Measurements from ENCODE around the gene WHRN.

Gene WHRN

DNA sequence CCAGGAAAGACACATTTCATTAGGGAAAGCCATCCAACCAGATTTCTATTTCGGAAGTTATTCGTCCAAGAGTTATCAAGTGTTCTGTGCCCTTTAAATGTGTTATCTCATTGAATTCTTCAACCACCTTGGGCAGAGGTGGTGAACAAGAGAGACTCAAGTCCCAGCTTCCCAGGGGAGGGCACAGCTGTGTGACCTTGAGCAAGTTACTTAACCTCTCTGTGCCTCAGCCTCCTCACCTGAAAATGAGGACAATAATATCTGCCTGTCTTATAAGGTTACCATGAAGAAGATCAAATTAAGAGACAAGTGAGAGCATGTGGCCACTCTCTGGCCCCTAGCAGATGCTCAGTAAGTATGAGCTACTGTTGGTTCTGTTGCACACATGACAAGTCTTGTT is 37.4 kb downstream of the WHRN start:
- Histone ChIP-seq H3K4me1 (ENCODE audit: control insufficient read depth, low read depth, low read length) (no peaks in the 10 kb centered on the region), H3K9me3 (ENCODE audit: control insufficient read depth, low read depth, low read length) (no peaks in the 10 kb centered on the region), H3K4me3 (ENCODE audit: low read length) (no peak overlapping the region), H3K9ac (ENCODE audit: low read length) (no peak overlapping the region), H3K36me3 (ENCODE audit: control insufficient read depth, low read depth, low read length) (no peaks in the 10 kb centered on the region), H3K27ac (ENCODE audit: low read length) (no peak overlapping the region), H3K27me3 (ENCODE audit: control insufficient read depth, insufficient read depth, low read length) (no peaks in the 10 kb centered on the region)

DNA sequence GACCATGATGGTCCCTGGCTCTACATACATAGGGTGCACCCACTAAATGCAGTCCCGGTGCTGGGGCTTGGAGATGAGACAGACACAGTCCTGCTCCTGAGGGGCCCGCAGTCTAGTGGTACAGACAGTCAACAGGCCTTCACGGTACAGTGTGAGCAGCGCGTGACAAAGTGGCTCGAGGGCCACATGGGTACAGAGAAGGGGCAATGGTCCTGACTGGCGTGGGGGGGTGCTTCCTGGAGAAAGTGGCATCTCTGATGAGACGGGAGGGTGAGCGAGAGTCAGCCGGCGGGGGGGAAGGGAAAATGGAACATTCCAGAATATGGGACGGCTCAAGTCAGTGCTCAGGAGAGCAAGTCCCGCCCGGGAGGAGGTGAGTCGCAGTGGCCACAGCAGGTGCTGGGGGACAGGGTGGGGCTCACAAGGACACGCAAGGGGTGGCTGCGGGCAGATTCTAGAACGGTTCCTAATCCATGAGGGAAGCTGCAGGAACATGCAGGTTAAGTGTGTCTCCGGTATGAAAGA is 38.0 kb downstream of the WHRN start:
- no peak overlapping the region for H3K27ac ChIP-seq (ENCODE audit: low read length)
- H3K4me3 ChIP-seq (ENCODE audit: low read length) = no peak overlapping the region
- no peaks in the 10 kb centered on the region for H3K36me3 ChIP-seq (ENCODE audit: control insufficient read depth, low read depth, low read length)
- H3K27me3 ChIP-seq (ENCODE audit: control insufficient read depth, insufficient read depth, low read length) = no peaks in the 10 kb centered on the region
- no peaks in the 10 kb centered on the region for H3K9me3 ChIP-seq (ENCODE audit: control insufficient read depth, low read depth, low read length)
- no peaks in the 10 kb centered on the region for H3K4me1 ChIP-seq (ENCODE audit: control insufficient read depth, low read depth, low read length)
- no peak overlapping the region for H3K9ac ChIP-seq (ENCODE audit: low read length)

DNA sequence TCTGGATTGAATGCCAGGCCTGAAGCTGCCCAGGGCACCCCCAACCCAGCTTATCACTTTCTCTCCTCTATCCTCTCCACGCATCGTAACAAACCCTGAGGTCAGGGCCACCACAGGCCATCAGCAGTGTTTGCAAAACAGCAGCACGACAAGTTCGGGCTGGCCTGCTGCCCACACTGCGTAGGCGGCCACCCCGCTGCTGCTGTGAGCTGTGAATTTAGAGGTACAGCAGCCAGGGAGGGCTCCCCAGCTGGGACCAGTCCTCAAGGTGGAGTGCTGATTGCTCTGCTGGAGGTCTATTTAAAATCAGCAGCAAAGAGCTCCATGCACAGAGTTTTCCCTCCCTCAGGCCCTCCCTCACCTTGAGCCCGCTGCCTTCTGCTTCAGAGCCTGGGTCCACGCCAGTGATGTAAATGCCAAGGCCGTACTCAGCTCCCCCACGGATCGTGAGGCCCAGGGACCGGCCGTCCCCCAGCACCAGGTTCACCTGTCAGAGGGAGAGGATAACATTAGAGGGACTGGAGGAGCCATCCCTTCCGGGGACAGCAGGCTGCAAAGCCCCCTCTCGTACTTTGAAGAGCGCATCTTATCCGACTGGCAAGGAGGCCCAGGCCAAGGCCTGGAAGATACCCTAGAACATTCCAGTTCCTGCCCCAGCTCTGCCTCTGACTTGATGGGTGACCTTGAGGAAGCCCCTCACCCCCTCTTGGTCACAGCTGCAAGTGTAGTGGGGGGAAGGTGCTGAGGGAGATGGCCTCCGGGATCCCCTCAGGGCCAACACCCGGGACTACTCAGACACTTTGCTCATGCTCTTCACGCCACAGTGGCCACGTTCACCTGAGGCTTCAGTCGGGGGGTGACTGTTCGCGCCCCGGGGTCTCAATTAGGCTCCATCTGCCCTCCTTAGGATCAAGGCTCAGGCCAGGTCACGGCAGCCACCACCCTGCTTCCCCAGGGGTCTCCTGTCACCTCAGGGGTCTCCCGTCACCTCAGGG is 39.1 kb downstream of the WHRN start:
- H3K4me3 ChIP-seq (ENCODE audit: low read length) = no peak overlapping the region
- no peak overlapping the region for H3K27ac ChIP-seq (ENCODE audit: low read length)
- H3K4me1 ChIP-seq (ENCODE audit: control insufficient read depth, low read depth, low read length) = peaks cover 2% of the 10 kb centered on the region
- no peaks in the 10 kb centered on the region for H3K9me3 ChIP-seq (ENCODE audit: control insufficient read depth, low read depth, low read length)
- H3K36me3 ChIP-seq (ENCODE audit: control insufficient read depth, low read depth, low read length) = no peaks in the 10 kb centered on the region
- no peaks in the 10 kb centered on the region for H3K27me3 ChIP-seq (ENCODE audit: control insufficient read depth, insufficient read depth, low read length)
- H3K9ac ChIP-seq (ENCODE audit: low read length) = no peak overlapping the region

DNA sequence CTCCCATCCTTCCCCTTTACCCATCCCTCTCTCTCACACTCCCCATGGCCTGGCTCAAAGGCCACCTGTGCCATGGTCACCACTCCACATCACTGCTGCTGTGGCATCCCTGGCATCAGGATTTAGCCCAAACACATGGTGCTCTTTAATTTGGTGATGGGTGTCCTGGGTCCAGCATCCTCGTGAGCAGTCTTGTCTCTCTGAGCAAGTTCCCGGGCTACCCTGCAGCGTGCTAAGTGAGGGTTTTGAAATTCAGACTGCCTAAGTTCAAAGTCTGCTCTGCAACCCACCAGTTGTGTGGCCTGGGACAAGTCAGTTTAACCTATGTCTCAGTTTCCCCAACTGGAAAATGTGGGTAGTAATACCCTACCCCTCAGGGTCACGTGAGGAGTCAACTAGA is 39.9 kb downstream of the WHRN start:
- Histone ChIP-seq H3K36me3 (ENCODE audit: control insufficient read depth, low read depth, low read length) (no peaks in the 10 kb centered on the region), H3K4me1 (ENCODE audit: control insufficient read depth, low read depth, low read length) (peaks cover 9% of the 10 kb centered on the region), H3K27me3 (ENCODE audit: control insufficient read depth, insufficient read depth, low read length) (no peaks in the 10 kb centered on the region), H3K4me3 (ENCODE audit: low read length) (no peak overlapping the region), H3K9ac (ENCODE audit: low read length) (no peak overlapping the region), H3K27ac (ENCODE audit: low read length) (no peak overlapping the region), H3K9me3 (ENCODE audit: control insufficient read depth, low read depth, low read length) (no peaks in the 10 kb centered on the region)

DNA sequence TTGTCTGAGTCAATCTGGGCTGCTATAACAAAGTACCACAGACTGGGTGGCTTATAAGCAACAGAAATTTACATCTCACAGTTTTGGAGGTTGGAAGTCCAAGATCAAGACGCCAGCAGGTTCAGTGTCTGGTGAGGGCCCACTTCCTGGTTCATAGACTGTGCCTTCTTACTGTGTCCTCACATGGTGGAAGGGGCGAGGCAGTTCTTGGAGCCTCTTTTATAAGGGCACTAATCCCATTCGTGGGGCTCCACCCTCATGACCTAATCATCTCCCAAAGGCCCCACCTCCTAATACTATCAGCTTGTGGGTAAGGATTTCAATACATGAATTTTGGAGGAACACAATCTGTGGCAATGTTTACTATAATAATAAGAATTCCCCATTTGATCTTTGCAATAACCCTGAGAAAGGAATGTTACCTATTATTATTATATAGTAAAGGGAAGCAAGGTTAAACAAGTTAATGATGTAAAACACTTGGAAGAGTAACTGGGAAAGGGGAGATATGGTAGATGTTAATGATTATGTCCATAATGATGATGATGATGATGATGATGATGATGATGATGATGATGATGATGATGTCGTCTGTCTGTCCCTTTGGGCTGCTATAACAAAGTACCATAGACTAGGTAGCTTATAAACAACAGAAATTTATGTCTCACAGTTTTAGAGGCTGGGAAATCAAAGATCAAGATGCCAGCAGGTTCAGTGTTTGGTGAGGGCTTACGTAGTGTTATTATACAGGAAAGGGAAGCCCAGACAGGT is 40.8 kb downstream of the WHRN start:
- no peak overlapping the region for H3K27ac ChIP-seq (ENCODE audit: low read length)
- no peaks in the 10 kb centered on the region for H3K27me3 ChIP-seq (ENCODE audit: control insufficient read depth, insufficient read depth, low read length)
- H3K36me3 ChIP-seq (ENCODE audit: control insufficient read depth, low read depth, low read length) = no peaks in the 10 kb centered on the region
- H3K9ac ChIP-seq (ENCODE audit: low read length) = no peak overlapping the region
- H3K9me3 ChIP-seq (ENCODE audit: control insufficient read depth, low read depth, low read length) = no peaks in the 10 kb centered on the region
- H3K4me3 ChIP-seq (ENCODE audit: low read length) = no peak overlapping the region
- peaks cover 18% of the 10 kb centered on the region for H3K4me1 ChIP-seq (ENCODE audit: control insufficient read depth, low read depth, low read length)

DNA sequence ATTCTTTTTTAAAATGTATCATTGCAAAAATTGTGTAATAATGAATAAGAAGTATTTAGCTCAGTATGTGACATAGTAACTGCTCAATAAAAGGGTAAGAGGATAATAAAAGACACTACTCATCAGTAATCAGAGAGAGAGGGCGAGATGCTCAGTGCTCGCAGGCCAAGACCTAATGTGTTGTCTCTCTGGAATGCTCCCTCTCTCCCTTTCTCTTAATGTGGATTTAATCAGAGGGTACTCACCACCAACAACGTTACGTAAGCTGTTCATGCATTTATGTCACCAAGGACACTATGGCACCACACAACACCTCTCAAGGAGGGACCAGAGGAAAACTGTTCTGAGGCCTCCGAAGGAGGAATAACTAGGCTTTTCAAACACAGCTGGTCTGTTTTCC is 42.5 kb downstream of the WHRN start:
- no peaks in the 10 kb centered on the region for H3K27me3 ChIP-seq (ENCODE audit: control insufficient read depth, insufficient read depth, low read length)
- no peak overlapping the region for H3K27ac ChIP-seq (ENCODE audit: low read length)
- no peak overlapping the region for H3K9ac ChIP-seq (ENCODE audit: low read length)
- H3K36me3 ChIP-seq (ENCODE audit: control insufficient read depth, low read depth, low read length) = no peaks in the 10 kb centered on the region
- no peaks in the 10 kb centered on the region for H3K9me3 ChIP-seq (ENCODE audit: control insufficient read depth, low read depth, low read length)
- H3K4me3 ChIP-seq (ENCODE audit: low read length) = no peak overlapping the region
- H3K4me1 ChIP-seq (ENCODE audit: control insufficient read depth, low read depth, low read length) = peaks cover 18% of the 10 kb centered on the region

DNA sequence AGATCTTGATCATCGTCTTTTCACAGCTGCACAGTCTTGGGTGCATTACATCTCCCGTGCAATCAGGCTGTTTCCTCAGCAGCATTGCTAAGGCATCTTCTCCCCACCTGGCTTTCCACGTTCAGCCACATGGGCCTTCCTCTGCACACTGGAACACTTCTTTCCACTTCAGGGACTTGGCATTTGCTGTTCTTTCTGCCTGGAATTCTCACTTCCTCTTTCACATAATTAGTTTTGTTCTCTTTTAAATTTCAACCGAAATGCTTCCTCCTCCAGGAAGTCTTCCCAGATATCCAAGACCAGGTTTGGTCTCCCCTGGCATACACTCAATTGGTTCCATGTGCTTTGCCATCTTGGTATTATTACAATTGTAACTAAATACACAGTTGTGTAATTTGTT is 43.8 kb downstream of the WHRN start:
- no peaks in the 10 kb centered on the region for H3K9me3 ChIP-seq (ENCODE audit: control insufficient read depth, low read depth, low read length)
- H3K27me3 ChIP-seq (ENCODE audit: control insufficient read depth, insufficient read depth, low read length) = no peaks in the 10 kb centered on the region
- H3K9ac ChIP-seq (ENCODE audit: low read length) = no peak overlapping the region
- H3K27ac ChIP-seq (ENCODE audit: low read length) = no peak overlapping the region
- peaks cover 18% of the 10 kb centered on the region for H3K4me1 ChIP-seq (ENCODE audit: control insufficient read depth, low read depth, low read length)
- no peaks in the 10 kb centered on the region for H3K36me3 ChIP-seq (ENCODE audit: control insufficient read depth, low read depth, low read length)
- H3K4me3 ChIP-seq (ENCODE audit: low read length) = no peak overlapping the region

DNA sequence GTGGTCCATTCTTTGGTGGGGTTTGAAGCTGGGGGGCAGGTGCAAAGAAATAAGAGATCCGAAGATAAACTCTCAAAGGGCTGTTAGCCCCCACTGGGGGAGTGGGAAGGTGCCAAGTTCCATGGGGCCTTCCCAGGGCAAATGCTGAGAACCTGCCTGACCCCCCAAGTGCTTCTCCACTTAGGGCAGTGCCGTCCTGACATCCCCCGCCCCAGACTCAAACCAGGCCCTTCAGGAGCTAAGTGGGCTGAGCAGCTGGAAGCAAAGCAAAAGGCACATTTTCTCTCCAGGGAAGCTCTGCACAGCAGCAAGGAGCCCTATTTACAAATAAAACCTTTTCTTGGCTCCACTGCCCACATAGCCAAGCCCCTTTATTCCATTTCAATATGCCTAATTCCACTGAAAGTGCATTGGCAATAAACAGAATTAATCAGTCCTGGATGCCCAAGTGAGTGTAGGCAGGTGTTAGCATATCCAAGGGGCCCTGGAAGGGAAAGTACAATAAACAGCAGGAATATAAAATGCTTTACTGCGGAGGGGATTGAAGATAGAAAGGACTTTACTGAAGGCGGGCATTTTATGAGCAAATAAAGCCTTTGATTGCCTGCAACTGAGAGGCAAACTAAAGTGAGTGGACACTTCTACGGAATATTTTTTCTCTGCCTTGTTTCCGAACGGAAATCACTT is 44.6 kb downstream of the WHRN start:
- Histone ChIP-seq H3K4me3 (ENCODE audit: low read length) (no peak overlapping the region), H3K4me1 (ENCODE audit: control insufficient read depth, low read depth, low read length) (peaks cover 18% of the 10 kb centered on the region), H3K27me3 (ENCODE audit: control insufficient read depth, insufficient read depth, low read length) (no peaks in the 10 kb centered on the region), H3K9me3 (ENCODE audit: control insufficient read depth, low read depth, low read length) (no peaks in the 10 kb centered on the region), H3K36me3 (ENCODE audit: control insufficient read depth, low read depth, low read length) (no peaks in the 10 kb centered on the region), H3K9ac (ENCODE audit: low read length) (no peak overlapping the region), H3K27ac (ENCODE audit: low read length) (no peak overlapping the region)

DNA sequence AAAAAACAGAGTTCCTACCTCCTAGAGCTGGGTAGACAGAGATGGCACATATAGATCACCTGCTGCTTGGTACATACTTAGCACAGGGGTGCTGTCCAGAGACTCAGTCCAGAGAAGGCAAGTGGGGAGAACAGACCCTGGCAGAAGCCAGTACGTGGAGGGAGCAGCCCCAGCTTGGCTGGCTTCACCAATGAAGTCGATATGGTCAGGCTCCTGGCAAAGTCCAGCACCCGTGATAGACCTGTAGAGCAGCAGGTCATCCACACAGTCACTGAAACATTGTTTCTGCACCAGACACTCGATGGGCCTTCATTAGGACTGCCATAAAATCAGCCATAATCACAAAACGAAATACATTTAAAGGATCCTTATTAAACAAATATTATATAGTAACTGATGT is 45.8 kb downstream of the WHRN start:
- Histone ChIP-seq H3K27me3 (ENCODE audit: control insufficient read depth, insufficient read depth, low read length) (no peaks in the 10 kb centered on the region), H3K4me3 (ENCODE audit: low read length) (no peak overlapping the region), H3K27ac (ENCODE audit: low read length) (no peak overlapping the region), H3K36me3 (ENCODE audit: control insufficient read depth, low read depth, low read length) (no peaks in the 10 kb centered on the region), H3K4me1 (ENCODE audit: control insufficient read depth, low read depth, low read length) (peaks cover 18% of the 10 kb centered on the region), H3K9ac (ENCODE audit: low read length) (no peak overlapping the region), H3K9me3 (ENCODE audit: control insufficient read depth, low read depth, low read length) (no peaks in the 10 kb centered on the region)

DNA sequence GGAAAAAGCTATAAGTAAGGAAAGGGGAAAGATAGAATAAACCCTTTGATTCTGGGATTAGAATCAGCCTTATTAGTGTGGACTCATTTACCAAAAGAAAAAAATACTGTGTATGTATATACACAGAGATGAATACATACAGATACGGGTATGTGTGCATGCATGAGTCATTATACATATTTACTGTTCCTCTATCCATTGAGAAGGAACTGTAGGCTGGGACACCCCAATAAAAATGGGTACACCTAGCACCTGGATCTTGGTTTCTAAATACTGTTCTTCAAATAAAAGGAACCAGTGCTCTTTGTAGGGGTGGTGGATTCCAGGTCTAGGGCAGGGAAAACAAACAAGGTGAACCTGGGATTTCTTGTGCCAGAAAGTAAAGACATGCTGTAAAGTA is 48.3 kb downstream of the WHRN start:
- Histone ChIP-seq H3K4me1 (ENCODE audit: control insufficient read depth, low read depth, low read length) (peaks cover 18% of the 10 kb centered on the region), H3K4me3 (ENCODE audit: low read length) (no peak overlapping the region), H3K9me3 (ENCODE audit: control insufficient read depth, low read depth, low read length) (no peaks in the 10 kb centered on the region), H3K27me3 (ENCODE audit: control insufficient read depth, insufficient read depth, low read length) (no peaks in the 10 kb centered on the region), H3K36me3 (ENCODE audit: control insufficient read depth, low read depth, low read length) (no peaks in the 10 kb centered on the region), H3K9ac (ENCODE audit: low read length) (no peak overlapping the region), H3K27ac (ENCODE audit: low read length) (no peak overlapping the region)

DNA sequence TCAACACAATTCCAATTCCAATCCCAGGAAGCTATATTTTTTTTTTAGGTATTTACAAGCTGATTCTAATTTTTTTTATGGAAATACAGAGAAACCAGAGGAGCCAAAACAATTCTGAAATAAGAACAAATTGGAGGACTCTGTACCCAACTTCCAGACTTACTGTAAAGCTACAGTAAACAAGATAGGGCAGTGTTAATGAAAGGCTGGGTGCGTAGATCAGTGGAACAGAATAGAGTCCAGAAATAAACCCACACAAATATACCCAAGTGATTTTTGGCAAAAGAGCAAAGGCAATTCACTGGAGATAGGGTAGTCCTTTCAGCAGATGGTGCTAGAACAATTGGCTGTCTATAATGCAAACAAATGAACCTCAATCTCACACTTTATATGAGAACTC is 50.6 kb downstream of the WHRN start:
- no peak overlapping the region for H3K27ac ChIP-seq (ENCODE audit: low read length)
- H3K27me3 ChIP-seq (ENCODE audit: control insufficient read depth, insufficient read depth, low read length) = no peaks in the 10 kb centered on the region
- H3K9ac ChIP-seq (ENCODE audit: low read length) = no peak overlapping the region
- H3K4me1 ChIP-seq (ENCODE audit: control insufficient read depth, low read depth, low read length) = peaks cover 7% of the 10 kb centered on the region
- no peaks in the 10 kb centered on the region for H3K9me3 ChIP-seq (ENCODE audit: control insufficient read depth, low read depth, low read length)
- H3K4me3 ChIP-seq (ENCODE audit: low read length) = no peak overlapping the region
- H3K36me3 ChIP-seq (ENCODE audit: control insufficient read depth, low read depth, low read length) = no peaks in the 10 kb centered on the region
